ENCODE measurements around the gene PRR22. TPM values are rescaled to one million over a fixed set of nuclear protein-coding genes. Genes with fewer than 3 reads are reported as not detected.
A peak's percentile ranks its signal among the peaks of the same experiment; 100 is the strongest.

Gene PRR22
- 1 to 10 TPM; 5.3 to 5.4 TPM for total RNA-seq

DNA sequence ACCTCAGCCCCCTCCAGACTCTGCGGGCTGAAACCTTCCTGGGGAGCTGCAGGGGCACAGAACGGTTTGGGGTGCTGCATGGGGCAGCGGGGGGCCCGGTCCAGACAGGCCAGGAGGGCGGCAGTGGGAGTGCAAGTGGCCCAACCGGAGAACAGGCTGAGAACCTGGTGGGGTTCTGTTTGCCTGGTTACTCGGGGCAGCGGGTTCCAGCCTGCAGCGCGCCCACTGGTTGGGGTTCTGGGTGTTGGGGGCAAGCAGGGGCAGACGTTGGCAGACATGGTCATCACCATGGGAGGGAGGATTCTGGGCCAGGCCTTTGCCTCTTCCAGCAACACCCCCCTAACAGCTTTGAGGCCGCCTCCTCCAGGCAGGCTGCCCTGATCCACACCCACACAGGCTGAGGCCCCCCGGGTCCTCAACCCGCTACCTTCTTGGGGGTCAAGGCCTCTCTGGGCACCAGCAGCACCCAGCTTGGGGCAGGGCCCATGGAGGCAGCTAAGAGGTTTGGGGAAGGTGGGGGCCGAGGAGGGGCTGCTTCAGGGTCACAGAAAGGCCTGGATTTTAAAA lies at the start of gene PRR22:
Gene PRR22, minus strand, starts transcription at position 166 of the 567 bp plus-strand sequence. Its CDS starts 86 bp downstream, at position 80.
- Mint-ChIP-seq H3K36me3 (ENCODE audit: low read depth) (peaks cover 26% of the 10 kb centered on the region), H3K27ac (no peak within 1 kb of the TSS), H3K4me3 (no peak within 1 kb of the TSS), H3K4me1 (peaks cover 3% of the 10 kb centered on the region), H3K9me3 (ENCODE audit: low read depth) (no peaks in the 10 kb centered on the region), H3K27me3 (no peaks in the 10 kb centered on the region)
- POLR2A ChIA-PET, result no interaction called here
- intact Hi-C loops (cut with DNase I, micrococcal nuclease), result no loop called here
- ATAC-seq (no peak), DNase-seq (no peak)
- CTCF ChIA-PET, result no interaction called here

DNA sequence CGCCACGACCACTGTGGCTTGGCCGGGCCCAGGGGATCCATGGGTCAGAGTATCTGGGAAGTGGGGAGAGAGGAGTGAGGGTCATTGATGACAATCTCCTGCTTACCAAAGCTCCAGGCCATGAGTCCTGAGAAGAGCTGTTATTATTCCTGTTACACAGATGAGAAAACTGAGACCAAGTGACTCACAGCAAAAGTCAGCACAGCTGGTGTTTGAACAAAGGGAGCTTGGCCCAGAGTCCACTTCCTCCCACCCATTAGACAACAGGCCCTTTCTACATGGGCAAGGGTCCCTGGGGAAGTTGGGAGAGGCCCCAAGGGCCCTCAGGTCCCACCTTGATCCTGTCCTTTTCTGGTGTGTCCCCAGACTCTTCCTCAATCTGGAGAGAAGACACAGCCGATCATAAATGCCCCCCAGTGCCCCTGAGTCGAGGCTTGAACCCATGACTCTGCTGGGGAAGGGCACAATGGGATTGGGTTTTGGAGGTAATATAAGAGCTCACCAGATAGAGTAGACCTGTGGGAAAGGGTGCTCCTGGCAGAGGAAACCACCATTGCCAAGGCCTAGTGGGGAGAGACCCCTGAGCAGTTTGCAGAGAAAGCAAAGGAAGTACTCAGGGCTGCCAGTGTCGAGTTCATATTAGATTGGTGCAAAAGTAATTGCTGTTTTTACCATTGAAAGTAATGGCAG lies 48.1 kb upstream of the PRR22 start:
- DNase-seq (no peak), ATAC-seq (no peak)
- H3K4me3 Mint-ChIP-seq, result no peak overlapping the region
- H3K27me3 Mint-ChIP-seq, result peaks cover 2% of the 10 kb centered on the region
- no peaks in the 10 kb centered on the region for H3K9me3 Mint-ChIP-seq (ENCODE audit: low read depth)
- ChIA-PET POLR2A (no interaction called here), CTCF (interaction anchor here (0.6 kb wide), 1 partner anchor 146 kb away, joined by 3 read pairs; no protein-coding TSS in a partner anchor)
- intact Hi-C loops (cut with DNase I, micrococcal nuclease), result no loop called here
- H3K36me3 Mint-ChIP-seq (ENCODE audit: low read depth), result no peaks in the 10 kb centered on the region
- H3K4me1 Mint-ChIP-seq, result no peaks in the 10 kb centered on the region
- no peak overlapping the region for H3K27ac Mint-ChIP-seq

DNA sequence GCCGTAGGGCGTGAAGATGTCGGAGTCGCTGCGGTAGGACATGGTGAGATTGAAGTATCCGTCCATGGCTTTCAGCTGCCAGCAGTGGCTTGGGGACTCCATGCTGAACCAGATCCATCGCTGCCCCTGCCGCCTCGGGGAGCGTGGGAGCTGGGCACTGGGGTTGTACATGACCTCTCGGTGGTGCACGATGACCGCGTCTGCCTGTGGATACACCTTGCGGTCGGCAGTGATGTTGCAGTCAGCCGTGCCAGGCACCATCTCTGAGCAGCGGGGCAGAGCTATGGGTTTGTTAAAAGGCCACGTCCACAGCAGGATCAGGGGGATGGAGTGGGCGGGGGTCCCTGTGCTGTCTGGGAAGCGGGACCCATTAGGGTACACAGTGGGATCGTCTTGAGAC lies 47.5 kb upstream of the PRR22 start:
- H3K36me3 Mint-ChIP-seq (ENCODE audit: low read depth), result no peaks in the 10 kb centered on the region
- H3K9me3 Mint-ChIP-seq (ENCODE audit: low read depth), result no peaks in the 10 kb centered on the region
- intact Hi-C loops (cut with DNase I, micrococcal nuclease), result no loop called here
- H3K27me3 Mint-ChIP-seq, result no peaks in the 10 kb centered on the region
- no peak overlapping the region for H3K27ac Mint-ChIP-seq
- H3K4me1 Mint-ChIP-seq, result peaks cover 2% of the 10 kb centered on the region
- CTCF ChIA-PET, result interaction anchor here (0.6 kb wide), 1 partner anchor 146 kb away, joined by 3 read pairs; no protein-coding TSS in a partner anchor
- DNase-seq (no peak), ATAC-seq (no peak)
- POLR2A ChIA-PET, result no interaction called here
- no peak overlapping the region for H3K4me3 Mint-ChIP-seq

DNA sequence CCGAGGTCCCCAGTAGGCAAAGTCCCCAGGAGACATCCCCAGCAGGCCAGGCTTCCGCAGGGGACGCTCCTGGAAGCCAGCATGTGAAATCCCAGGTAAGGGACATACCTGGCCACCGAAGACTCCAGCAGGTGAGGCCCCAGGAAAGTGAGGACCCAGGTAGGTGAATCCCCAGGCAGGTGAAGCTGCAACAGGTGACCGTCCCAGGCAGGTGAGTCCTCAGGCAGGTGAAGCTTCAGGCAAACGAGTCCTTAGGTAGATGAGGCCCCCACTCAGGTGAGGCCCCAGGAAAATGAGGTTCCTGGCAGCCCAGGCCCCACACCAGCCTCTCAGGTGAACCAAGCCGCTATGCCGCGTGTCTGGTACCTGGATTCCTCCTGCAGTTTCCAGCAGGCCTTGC lies 46.6 kb upstream of the PRR22 start:
- no peak overlapping the region for H3K27ac Mint-ChIP-seq
- ATAC-seq, result no peak
- H3K4me1 Mint-ChIP-seq, result peaks cover 4% of the 10 kb centered on the region
- intact Hi-C loops (cut with DNase I, micrococcal nuclease), result no loop called here
- no peak for DNase-seq
- POLR2A ChIA-PET, result no interaction called here
- H3K9me3 Mint-ChIP-seq (ENCODE audit: low read depth), result no peaks in the 10 kb centered on the region
- no peaks in the 10 kb centered on the region for H3K36me3 Mint-ChIP-seq (ENCODE audit: low read depth)
- no peak overlapping the region for H3K4me3 Mint-ChIP-seq
- no peaks in the 10 kb centered on the region for H3K27me3 Mint-ChIP-seq
- CTCF ChIA-PET, result no interaction called here

DNA sequence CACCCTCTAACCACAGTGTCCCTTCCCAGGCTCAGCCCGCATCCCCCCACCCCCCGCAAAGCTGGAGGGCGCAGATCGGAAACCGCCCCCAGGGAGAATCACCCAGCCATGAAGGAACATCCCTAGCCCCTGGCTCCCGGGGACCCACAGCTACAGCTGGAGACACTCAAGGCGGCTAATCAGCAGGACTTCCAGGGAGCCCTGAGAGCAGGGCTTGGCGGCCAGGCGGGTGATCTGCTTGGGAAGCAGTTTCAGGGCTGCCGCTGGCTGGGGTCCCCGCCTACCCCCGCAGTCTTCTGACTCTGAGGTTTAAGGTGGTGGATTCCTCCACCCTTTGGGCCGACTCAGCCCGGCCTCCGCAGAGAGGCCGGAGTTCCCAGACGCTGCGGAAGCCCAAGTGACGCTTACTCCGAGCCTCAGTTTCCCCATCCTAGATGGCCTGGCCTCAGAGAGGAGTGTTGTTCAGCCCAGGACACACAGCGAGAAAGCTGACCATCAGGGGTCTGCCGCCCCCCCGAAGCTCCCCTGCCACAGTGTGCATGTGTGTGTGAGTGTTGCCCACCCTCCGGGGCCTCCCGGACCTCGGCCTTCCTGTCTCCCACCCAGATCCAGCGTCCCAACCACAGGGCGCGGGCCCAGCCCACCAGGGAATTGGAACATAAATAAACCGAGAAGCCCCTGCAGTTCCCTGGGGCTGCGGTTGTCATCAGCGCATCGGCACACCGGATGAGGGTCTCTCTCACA lies 45.2 kb upstream of the PRR22 start:
- Mint-ChIP-seq H3K4me3 (peak overlapping the region; percentile 92), H3K4me1 (peaks cover 4% of the 10 kb centered on the region), H3K27ac (no peak overlapping the region), H3K9me3 (ENCODE audit: low read depth) (no peaks in the 10 kb centered on the region), H3K27me3 (no peaks in the 10 kb centered on the region), H3K36me3 (ENCODE audit: low read depth) (no peaks in the 10 kb centered on the region)
- ATAC-seq (no peak), DNase-seq (no peak)
- intact Hi-C loops (cut with DNase I, micrococcal nuclease), result loop anchor here in 1 of 2 experiments (5.0 kb wide), 2 partner anchors 633 to 1822 kb away; partner anchors contain the start of genes CRB3 and PIAS4
- ChIA-PET CTCF (interaction anchor here (1.4 to 2.9 kb wide), 3 partner anchors 23 to 138 kb away, joined by 4 to 33 read pairs (median 5); partner anchors contain the start of gene NRTN), POLR2A (interaction anchor here (0.5 to 2.8 kb wide), 3 partner anchors 20 to 74 kb away, joined by 3 to 25 read pairs (median 18); partner anchors contain the start of genes NDUFA11 and VMAC)

DNA sequence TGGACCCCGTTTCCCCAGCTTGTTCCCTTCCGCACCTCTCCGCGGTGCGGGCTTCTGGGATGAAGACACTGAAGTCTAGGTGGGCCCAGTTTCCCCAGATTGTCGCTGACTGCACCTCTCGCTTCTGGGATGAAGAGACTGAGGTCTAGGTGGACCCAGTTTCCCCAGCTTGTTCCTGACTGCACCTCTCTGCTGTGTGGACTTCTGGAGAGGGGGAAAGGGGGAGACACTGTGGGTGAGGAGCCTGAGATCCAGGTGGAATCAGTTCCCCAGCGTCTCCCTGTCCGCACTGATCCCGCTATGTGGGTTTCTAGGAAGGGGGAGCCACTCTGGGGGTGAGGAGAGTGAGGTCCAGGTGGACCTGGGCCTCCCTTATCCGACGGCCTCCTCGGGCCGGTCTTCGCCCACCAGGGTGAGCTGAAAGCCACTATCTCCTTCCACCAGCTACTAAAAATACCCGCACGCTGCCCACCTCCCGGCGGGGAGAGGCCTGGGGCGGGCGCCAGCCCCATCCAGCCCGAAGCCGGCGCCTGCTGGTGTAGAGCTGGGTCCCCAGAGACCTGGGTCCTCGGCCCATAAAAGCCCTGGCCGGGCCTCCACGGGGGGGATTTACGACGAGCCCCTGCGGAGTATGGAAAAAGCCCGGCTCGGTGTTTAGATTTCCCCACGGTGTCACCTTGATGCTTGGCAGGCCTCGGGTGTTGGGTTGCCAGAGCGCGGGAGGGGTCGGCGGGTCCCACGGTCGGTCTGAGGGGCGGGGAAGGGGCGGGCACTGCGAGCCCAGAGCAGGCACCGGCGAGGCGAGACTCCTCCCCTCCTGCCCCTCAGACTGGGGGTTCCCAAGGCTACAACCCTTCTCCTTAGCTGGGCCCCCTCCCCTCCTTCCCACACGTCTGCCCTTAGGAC lies 44.4 kb upstream of the PRR22 start:
- H3K9me3 Mint-ChIP-seq (ENCODE audit: low read depth), result no peaks in the 10 kb centered on the region

DNA sequence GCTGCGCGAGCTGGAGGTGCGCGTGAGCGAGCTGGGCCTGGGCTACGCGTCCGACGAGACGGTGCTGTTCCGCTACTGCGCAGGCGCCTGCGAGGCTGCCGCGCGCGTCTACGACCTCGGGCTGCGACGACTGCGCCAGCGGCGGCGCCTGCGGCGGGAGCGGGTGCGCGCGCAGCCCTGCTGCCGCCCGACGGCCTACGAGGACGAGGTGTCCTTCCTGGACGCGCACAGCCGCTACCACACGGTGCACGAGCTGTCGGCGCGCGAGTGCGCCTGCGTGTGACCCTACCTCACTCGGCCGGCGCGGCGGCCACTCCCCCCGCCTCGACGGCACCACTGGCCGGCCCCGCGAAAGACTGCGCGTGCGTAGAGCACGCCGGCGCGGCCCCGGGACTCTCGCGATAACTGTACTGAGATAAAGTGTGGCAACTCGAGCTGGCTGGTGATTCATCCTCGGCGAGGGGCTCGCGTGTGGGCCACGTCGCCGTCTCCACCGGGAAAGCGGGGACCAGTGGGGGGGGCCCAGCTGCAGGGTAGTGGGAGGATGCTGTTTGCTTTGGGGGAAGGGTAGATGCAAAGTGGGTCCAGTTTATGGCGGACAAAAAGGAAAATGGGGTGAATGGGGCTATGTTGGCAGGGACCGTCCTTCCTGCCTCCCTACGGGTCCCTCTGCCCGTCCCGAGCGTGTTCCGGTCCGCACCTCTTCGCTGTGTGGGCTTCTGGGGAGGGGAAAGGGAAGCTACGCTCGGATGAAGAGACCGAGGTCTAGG lies 43.5 kb upstream of the PRR22 start:
- ATAC-seq (peak; percentile 84), DNase-seq (peak; percentile 98)
- intact Hi-C loops (cut with DNase I, micrococcal nuclease), result loop anchor here (1.0 to 5.0 kb wide), 13 partner anchors 24 to 1821 kb away; partner anchors contain the start of genes VMAC (in 2 of the 2), CATSPERD (in 1 of the 2), CRB3 (in 1 of the 2) and LONP1 (in 1 of the 2)
- peak overlapping the region; percentile 92 for H3K4me3 Mint-ChIP-seq
- POLR2A ChIA-PET, result interaction anchor here (0.5 to 2.8 kb wide), 7 partner anchors 12 to 859 kb away, joined by 4 to 25 read pairs (median 6); partner anchors contain the start of genes CATSPERD, DUS3L, KDM4B and LONP1
- CTCF ChIA-PET, result interaction anchor here (0.6 to 2.9 kb wide), 10 partner anchors 17 to 1299 kb away, joined by 3 to 33 read pairs (median 4); partner anchors contain the start of genes NDUFA11, NRTN and VMAC
- H3K27ac Mint-ChIP-seq, result peak overlapping the region; percentile 96
- H3K36me3 Mint-ChIP-seq (ENCODE audit: low read depth), result no peaks in the 10 kb centered on the region
- H3K4me1 Mint-ChIP-seq, result peaks cover 4% of the 10 kb centered on the region
- no peaks in the 10 kb centered on the region for H3K27me3 Mint-ChIP-seq
- no peaks in the 10 kb centered on the region for H3K9me3 Mint-ChIP-seq (ENCODE audit: low read depth)

More for the DNA sequence above, 44.4 kb upstream of the PRR22 start:
- Mint-ChIP-seq H3K4me3 (peak overlapping the region; percentile 92), H3K36me3 (ENCODE audit: low read depth) (no peaks in the 10 kb centered on the region), H3K4me1 (peaks cover 4% of the 10 kb centered on the region), H3K27ac (peak overlapping the region; percentile 96), H3K27me3 (no peaks in the 10 kb centered on the region)
- DNase-seq (peak; percentile 53), ATAC-seq (no peak)
- ChIA-PET CTCF (interaction anchor here (0.8 to 2.9 kb wide), 8 partner anchors 18 to 139 kb away, joined by 3 to 33 read pairs (median 4); partner anchors contain the start of genes NDUFA11, NRTN and VMAC), POLR2A (interaction anchor here (0.5 to 2.8 kb wide), 8 partner anchors 11 to 1155 kb away, joined by 3 to 25 read pairs (median 6); partner anchors contain the start of genes CATSPERD, DUS3L, LONP1 and NDUFA11)
- intact Hi-C loops (cut with DNase I, micrococcal nuclease), result loop anchor here (1.0 to 5.0 kb wide), 12 partner anchors 25 to 1822 kb away; partner anchors contain the start of genes VMAC (in 2 of the 2), CATSPERD (in 1 of the 2), CRB3 (in 1 of the 2) and LONP1 (in 1 of the 2)

DNA sequence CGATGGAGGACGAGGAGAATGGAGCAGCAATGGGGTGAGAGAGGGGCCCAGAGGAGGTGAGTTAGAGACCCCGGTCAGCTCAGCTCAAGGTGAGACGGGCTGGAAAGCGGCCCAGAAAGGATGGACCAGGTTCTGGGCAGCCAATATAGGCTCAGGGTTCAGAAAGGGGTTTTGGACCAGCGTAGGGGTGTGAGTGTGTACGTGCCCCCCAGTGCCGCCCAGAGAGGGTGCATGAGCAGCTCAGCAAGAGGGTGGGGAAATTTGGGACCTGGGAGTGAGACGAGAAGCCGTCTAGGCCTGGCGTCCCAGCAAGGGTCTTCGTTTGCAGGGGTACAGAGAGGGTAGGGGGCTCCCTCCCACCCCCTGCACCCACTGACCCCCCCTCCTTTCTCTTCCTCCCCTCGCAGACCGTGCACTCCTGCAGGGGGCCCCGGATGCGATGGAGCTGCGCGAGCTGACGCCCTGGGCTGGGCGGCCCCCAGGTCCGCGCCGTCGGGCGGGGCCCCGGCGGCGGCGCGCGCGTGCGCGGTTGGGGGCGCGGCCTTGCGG lies 42.9 kb upstream of the PRR22 start:
- no peaks in the 10 kb centered on the region for H3K27me3 Mint-ChIP-seq
- peak overlapping the region; percentile 84 for H3K27ac Mint-ChIP-seq
- intact Hi-C loops (cut with DNase I, micrococcal nuclease), result loop anchor here in 1 of 2 experiments (2.0 to 5.0 kb wide), 3 partner anchors 125 to 1820 kb away; partner anchors contain the start of genes CRB3 and PIAS4
- H3K9me3 Mint-ChIP-seq (ENCODE audit: low read depth), result no peaks in the 10 kb centered on the region
- peaks cover 4% of the 10 kb centered on the region for H3K4me1 Mint-ChIP-seq
- DNase-seq (no peak), ATAC-seq (no peak)
- peak overlapping the region; percentile 92 for H3K4me3 Mint-ChIP-seq
- ChIA-PET POLR2A (interaction anchor here (1.5 to 2.8 kb wide), 5 partner anchors 23 to 859 kb away, joined by 4 to 25 read pairs (median 12); partner anchors contain the start of genes CATSPERD, DUS3L, KDM4B and LONP1), CTCF (interaction anchor here (0.6 to 2.9 kb wide), 8 partner anchors 16 to 1299 kb away, joined by 3 to 33 read pairs (median 4); partner anchors contain the start of genes NRTN and VMAC)
- no peaks in the 10 kb centered on the region for H3K36me3 Mint-ChIP-seq (ENCODE audit: low read depth)

DNA sequence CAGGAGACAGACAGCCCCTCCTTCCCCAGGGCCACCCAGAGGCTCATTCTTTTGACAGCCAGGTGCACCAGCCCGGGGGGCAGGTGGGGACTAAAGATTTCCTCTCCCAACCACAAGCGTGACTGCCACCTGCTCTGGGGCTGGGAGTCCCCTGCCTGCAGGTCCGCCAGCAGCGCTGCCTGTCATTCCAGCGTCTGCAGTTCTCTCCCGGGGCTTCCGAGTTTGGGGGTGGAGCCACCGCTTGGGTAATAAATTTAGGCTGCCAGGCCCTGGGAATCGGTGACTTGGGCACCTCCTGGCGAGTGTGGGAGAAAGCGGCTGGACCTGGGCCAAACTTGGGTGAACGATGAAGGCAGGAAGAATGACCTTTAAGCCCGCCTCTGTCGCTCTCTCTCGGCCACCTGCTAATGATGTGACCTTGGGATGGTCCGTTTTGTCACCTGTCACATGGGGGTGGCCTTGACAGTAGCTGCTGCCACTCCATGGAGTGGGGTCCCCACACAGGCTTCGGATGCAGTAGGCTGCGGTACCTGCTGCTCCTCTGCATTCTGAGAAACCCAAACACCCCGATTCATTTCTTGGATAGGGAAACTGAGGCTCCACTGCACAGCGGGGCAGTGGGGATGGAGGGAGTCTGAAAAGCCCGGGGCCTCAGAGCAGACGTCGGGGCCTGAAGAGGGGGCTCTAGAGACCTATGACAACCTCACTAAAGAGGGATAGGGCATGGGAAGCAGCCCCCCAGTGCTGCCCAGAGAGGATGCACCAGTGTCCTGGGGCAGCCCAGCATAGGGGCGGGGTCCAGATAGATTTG lies 42.2 kb upstream of the PRR22 start:
- H3K4me1 Mint-ChIP-seq, result peaks cover 4% of the 10 kb centered on the region
- intact Hi-C loops (cut with DNase I, micrococcal nuclease), result loop anchor here in 1 of 2 experiments (2.0 to 5.0 kb wide), 3 partner anchors 126 to 1819 kb away; partner anchors contain the start of genes CRB3 and PIAS4
- peak overlapping the region; percentile 84 for H3K27ac Mint-ChIP-seq
- no peaks in the 10 kb centered on the region for H3K36me3 Mint-ChIP-seq (ENCODE audit: low read depth)
- ATAC-seq (no peak), DNase-seq (peak; percentile 49)
- no peaks in the 10 kb centered on the region for H3K27me3 Mint-ChIP-seq
- H3K4me3 Mint-ChIP-seq, result peak overlapping the region; percentile 92
- POLR2A ChIA-PET, result interaction anchor here (1.5 to 2.5 kb wide), 2 partner anchors 23 to 858 kb away, joined by 4 to 18 read pairs; partner anchors contain the start of gene KDM4B
- no peaks in the 10 kb centered on the region for H3K9me3 Mint-ChIP-seq (ENCODE audit: low read depth)
- CTCF ChIA-PET, result interaction anchor here (2.9 kb wide), 1 partner anchor 23 kb away, joined by 33 read pairs; the partner anchor contains the start of gene NRTN
